Superior temporal gyrus (tissue), 1 donor: ENCODE data around the gene FAM187B.

ENCODE experiments used
- DNase-seq: peaks from one replicate; pipeline ENCODE4 v3.0.0-alpha.2; 2016; ENCODE audit errors: extremely low spot score

FAM187B gene

DNA sequence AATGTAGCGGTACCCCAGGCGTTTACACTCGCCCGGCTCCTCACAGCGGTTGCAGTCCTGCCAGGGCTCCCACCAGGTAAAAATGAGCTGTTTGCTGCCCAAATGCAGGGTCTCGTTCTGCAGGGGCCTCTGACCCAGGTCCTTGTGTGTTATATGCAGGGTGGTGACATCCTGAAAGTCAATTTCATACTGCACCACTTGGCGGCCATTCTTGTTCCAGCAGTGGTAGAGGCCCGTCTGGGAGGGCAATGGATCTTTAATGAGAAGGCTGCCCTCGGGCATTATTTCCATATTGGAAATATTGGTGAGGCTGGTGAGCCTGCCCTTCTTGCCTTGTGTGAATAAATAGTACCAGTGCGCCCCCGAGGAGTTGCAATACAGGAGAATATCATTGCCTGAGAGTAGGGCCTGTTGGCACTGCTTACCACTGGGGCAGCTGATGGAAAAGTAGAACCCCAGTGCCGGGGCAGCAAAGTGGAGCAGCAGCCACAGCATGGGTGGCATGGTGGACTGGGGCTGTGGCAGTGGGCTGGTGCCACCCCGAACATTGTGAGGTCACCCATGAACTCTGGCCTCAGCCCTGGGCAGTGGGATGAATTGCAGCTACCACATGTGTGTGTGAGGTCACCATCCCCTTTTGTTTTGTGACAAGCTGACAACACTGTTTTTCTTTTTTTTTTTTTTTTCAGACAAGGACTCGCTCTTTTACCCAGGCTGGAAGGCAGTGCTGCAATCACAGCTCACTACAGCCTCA, at the start of gene FAM187B:
FAM187B (minus strand) TSS at position 563 of the 754 bp plus-strand sequence; CDS start at position 504, 59 bp downstream.
- peak; percentile 71 for DNase-seq

DNA sequence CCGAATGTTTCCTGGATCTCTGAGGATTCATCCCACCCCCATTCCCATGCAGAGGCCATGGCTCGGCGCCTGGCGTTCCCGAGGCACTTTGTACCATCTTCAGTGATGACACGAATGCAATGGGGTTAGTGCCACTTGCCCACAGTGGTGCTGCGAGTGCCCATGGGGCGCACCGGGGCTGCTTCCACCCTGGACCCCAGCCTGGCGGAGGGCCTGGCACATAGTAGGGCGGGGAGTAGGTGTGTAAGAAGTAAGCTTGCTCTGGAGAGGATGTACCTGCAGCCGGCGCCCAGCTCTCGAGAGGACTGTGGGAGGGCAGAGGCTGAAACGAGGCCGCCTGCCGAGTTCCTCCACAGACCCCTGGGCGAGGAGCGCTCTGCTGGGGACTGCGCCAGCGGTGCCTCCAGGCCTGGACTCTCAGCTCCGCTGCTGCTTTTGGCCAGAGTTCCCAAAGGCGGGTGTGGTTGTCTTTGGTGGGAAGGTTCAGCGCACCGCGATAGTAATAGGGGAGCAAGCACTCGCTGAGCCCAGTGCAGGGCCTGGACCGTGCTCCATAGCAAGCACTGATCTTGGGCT, 48.3 kb upstream of the FAM187B start:
- DNase-seq: no peak

DNA sequence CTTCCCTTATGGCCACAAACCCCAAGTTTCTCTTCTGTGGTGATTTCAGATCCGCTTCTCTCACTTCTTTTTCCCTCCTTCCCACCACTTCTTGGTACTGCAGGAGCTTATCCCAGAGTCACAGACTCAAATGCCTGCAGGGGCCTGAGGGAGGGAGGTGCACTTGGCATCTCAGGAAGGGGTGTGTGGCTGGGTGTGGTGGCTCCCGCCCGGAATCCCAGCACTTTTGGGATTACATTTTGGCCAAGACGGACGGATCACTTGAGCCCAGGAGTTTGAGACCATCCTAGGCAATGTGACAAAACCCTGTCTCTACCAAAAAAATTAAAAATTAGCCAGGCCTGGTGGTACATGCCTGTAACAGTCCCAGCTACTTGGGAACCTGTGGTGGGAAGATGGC, 45.8 kb upstream of the FAM187B start:
- DNase-seq: no peak

DNA sequence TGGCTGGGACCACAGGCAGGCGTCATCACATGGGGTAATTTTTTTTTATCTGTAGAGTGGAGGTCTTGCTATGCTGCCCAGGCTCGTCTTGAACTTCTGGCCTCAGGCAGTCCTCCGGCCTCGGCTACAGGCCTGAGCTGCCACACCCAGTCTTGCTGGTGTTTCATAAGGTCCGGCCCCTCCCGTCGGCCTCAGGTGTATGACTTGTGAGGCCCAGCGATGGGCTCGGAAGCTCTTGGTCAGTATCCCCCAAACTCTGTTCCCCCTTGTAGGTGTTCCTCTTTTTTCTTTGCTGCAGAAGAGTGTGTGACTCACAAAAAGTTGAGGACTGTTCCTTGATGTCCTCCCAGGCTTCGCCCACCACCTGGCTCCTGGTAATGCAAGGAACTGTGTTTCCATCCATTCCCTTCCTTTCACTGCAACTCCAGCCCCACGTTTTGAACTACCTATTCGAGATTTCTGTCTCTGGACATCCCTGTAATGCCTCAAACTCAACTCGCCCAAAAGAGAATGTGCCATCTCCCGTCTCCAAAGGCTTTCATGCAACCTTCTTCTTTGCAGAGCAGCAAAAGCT, 45.2 kb upstream of the FAM187B start:
- DNase-seq: peak; percentile 29

DNA sequence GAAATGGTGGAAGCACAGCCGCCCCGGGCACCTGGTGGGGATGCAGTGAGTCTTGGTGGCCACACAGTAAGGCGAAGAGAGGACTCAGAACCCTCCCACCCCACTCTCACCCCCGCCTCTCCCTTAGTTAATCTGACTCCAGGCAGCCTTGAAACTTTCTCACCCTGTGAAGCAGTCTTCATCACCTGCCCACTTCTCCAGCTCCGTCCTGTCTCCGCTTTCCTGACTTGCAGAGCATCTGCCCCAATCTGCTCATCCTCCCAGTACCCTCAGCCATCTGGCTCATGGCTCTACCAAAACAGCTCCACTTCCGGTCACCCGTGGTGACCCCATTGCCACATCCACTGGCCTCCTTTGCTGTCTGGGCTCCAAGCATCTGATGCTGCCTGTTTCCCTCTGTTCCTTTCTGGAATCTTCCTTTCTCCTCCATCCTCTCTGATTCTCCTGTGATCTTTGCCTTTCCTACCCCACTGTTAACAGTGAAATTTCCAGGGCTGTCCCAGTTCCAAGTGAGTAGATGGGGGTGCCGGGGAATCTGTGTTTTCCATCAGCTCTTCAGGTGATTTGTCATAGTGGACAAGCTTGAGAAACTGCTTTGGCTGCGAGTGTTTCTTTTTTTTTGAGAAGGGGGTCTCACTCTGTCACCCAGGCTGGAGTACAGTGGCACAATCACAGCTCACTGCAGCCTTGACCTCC, 44.6 kb upstream of the FAM187B start:
- DNase-seq: no peak

DNA sequence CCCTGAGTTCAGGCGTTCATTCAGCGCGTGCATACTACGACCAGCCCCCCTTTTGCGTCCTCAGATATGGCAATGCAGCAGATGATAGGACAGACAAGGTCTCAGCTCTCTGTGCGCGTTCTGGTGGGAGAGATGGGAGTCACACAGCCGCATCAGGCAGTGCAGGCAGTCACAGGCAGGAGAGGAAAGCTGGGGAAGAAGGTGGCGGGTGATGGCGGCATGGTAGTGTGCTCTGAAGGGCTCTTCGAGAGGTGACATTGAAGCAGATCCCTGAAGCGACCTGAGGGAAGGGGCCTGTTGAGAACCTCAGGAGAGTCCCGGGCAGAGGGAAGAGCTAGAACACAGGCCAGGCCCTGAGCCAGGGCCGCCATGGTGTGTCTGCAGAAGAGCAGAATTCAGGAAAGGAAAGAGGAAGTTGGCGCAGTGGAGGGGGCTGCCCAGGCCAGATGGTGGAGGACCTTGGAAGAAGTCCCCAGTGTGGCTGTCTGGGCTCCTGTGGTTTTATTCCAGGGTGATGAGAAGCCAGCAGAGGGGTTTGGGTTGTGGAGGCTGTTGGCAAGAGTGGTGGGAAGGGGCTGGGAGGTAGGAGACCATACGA, 43.7 kb upstream of the FAM187B start:
- no peak for DNase-seq

DNA sequence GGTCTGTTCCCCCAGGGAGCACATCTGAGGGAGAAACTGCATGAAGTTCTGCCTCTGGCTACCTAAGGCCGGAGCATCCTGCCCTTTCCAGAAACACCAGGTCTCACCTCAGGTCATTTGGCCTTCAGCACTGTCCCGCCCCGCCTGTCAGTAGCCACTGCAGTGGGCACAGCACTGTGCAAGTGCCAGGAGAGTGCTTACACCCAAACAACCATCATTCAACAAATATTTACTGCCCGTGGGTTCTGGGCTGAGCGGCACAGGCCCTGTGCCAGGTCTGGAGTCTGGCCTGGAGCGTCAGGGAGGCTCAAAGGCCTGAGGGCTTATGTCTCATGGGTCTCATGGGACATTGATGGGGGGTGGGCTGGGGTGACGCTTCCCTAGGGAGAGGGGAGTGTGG, 43.0 kb upstream of the FAM187B start:
- no peak for DNase-seq

DNA sequence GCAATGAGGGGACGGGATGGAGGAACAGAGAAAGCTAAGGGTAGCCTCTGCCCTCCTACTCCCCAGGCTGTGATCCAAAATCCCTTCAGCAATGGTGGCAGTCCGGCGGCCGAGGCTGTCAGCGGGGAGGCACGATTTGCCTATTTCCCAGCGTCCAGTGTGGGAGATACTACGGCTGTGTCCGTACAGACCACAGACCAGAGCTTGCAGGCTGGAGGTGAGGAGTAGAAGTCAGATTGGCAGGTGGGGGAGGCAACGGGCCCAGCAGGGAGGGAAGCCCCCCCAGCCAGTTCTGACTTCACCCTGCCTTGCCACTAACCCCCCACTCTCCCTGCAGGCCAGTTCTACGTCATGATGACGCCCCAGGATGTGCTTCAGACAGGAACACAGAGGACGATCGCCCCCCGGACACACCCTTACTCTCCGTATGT, 41.9 kb upstream of the FAM187B start:
- no peak for DNase-seq

DNA sequence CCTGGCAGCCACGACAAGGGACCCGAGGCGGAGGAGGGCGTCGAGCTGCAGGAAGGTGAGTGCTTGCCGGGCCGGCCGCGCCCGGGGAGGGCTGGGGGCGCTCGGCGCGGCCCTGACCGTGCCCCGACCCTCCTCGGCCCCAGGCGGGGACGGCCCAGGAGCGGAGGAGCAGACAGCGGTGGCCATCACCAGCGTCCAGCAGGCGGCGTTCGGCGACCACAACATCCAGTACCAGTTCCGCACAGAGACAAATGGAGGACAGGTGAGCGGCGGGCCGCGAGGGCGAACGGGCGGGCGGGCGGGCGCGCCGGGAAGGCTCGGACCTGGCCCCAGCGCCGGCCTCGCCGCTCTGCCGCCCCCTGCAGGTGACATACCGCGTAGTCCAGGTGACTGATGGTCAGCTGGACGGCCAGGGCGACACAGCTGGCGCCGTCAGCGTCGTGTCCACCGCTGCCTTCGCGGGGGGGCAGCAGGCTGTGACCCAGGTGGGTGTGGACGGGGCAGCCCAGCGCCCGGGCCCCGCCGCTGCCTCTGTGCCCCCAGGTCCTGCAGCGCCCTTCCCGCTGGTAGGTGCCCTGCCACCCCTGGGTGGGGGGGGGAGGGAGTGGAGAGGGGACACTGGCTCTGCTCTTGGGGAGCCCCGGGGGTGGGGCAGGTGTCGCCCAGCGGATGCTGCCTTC, 41.0 kb upstream of the FAM187B start:
- DNase-seq: peak; percentile 76

DNA sequence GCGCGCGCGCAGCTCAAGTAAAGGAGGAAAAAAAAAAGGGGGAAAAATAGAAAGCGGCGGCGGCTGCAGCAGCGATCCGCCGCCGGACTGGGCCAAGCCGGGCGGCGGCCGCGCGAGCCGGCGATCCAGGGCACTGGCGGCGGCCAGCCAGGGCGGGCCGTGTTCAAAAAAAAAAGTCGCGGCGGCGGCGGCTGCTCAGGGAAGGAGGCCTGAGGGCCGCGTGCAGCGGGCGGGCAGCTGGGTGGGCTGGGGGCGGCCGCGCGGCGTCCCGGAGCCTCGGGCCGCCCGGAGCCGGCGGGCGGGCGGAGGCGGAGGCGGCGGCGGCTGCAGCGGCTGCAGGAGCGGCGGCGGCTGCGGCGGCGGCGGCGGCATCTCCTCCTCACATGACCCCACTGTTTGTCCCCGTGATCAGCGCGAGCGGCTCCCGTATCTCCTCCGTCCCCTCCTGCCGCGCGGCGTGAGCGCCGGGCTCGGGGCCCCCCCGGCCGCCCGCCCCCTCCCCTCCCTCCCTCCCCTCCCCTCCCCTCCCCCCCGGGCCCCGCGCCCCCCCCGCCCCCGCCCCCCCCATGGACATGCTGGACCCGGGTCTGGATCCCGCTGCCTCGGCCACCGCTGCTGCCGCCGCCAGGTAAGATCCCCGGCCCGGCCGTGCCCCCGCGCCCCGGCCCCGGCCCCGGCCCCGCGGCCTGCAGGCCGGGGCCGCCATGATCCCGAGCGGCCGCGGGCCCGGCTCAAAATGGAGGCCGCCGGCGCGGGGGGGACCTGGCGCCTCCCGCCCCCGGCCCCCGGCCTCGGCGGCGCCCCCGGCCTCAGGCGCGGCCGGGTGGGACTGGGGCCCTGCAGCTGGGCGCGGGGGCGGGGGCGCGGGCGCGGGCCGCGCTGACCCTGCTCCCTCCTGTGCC, 40.2 kb upstream of the FAM187B start, which contains the start of gene USF2:
USF2 (plus strand) TSS at position 427 of the 902 bp plus-strand sequence; CDS start at position 567, 140 bp downstream.
- peak; percentile 80 for DNase-seq

DNA sequence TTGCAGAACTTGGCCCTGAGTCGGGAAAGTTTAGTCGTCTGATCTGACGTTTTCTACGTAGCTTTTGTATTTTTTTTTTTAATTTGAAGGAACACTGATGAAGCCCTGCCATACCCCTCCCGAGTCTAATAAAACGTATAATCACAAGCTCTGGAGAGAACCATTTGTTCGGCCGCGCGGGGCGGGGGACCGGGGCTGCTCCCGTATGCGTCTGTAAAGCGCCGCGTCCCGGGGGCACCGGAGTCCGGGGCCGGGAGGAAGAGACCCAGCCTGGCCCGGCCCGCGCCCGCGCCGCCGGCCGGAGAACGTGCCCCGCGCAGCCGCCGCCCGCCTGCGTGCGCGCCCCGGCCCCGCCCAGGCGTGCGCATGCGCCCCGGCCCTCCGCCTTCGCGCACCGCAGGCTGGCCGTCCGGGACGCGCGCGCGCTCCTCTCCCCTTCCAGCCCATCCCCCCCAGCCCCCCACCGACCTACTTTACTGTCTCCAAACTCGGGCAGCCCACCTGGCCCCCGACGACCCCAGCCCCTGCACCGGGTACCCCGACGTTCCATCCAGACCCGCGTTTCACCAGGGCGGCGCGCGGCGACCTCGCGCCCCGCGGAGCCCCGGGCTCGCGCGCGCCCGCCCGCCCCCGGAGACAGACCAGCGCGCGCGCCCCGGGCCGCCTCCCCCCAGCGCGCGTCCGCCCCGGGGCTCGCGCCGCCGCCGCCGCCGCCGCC, 39.4 kb upstream of the FAM187B start:
- DNase-seq: peak; percentile 53

DNA sequence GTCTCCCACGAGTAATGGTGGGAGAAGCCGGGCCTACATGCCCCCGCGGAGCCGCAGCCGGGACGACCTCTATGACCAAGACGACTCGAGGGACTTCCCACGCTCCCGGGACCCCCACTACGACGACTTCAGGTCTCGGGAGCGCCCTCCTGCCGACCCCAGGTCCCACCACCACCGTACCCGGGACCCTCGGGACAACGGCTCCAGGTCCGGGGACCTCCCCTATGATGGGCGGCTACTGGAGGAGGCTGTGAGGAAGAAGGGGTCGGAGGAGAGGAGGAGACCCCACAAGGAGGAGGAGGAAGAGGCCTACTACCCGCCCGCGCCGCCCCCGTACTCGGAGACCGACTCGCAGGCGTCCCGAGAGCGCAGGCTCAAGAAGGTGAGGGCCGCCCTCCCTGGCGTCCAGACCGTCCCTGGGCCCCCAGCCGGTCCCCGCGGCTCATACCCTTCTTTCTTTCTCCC, 38.8 kb upstream of the FAM187B start:
- peak; percentile 40 for DNase-seq

DNA sequence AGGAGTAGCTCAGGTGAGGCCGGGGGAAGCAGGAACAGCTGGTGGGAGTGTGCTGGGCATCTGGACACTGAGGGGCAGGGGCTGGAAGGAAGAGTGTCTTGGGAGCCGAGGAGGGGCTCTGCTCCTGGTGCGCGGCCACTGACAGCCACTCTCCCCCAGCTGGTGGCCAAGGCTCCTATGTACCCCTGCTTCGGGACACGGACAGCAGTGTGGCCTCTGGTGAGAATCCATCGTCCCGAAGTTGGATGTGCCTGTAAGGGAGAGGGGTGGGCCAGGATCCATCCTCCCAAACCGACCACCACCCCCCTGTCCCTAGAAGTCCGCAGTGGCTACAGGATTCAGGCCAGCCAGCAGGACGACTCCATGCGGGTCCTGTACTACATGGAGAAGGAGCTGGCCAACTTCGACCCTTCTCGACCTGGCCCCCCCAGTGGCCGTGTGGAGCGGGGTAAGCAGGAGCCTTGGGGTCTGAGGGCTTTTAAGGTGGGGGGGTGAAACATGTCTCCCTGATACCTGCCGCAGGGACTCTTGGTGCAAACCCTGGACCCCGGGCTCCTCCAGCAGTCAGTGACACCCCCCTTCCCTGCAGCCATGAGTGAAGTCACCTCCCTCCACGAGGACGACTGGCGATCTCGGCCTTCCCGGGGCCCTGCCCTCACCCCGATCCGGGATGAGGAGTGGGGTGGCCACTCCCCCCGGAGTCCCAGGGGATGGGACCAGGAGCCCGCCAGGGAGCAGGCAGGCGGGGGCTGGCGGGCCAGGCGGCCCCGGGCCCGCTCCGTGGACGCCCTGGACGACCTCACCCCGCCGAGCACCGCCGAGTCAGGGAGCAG, 38.2 kb upstream of the FAM187B start:
- DNase-seq: no peak

DNA sequence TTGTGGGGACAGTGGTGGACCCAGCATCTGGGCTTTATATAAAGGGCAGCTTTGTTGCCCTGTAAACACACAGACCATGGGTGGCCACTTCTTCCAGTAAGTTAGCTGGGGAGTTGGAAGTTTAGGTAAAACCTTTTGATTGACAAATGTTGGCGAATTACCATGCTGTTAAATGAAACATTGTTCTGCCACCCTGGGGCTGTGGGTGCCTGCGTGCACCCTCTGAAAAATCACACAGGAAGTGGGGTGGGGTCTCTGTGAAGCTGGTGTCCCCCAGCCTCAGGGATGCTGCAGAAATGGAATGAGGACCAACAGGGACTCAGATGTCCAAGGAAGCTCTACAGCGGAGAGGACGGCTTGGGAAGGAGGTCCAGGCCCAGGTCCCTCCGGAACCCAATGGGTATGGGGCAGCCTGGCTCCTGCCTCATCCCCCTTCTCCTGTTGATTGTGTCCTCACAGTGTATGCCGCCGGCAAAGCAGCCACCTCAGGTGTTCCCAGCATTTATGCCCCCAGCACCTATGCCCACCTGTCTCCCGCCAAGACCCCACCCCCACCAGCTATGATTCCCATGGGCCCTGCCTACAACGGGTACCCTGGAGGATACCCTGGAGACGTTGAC, 37.5 kb upstream of the FAM187B start:
- no peak for DNase-seq

DNA sequence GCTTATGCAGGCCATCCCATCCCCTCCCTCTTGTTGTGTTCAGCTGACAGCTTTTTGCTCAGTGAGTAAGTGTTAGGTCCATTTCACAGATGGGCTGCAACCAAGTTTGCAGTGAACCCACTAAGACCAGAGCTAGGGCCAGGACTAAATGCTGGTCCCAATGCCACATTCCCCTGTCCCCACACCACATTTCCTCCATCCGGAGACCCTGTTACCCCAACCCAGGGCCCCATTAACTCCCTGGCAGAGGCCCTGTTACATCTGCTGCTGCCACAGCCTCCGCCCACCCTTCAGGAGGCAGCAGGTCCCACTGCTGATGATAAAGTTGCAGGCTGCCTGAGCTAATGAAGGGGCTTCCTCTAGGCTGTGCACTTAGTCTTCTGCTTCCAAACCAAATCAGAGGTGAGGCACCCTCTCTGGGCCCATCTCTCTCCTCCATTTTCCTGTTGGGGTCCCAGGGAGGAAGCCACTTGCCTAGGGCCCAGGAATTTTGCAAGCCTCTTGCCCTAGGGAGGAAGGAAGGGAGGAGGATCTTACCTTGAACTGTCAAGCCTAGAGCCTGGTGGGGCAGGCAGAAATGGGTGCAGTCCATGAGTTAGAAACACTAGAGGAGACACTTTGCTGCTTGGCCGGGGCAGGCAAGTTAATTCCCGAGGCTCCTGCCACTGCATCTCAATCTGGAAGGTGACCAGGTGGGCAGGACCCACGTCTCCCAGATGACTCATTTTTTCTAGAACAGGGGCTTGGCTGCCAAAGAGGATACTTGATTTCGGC, 36.8 kb upstream of the FAM187B start:
- no peak for DNase-seq

DNA sequence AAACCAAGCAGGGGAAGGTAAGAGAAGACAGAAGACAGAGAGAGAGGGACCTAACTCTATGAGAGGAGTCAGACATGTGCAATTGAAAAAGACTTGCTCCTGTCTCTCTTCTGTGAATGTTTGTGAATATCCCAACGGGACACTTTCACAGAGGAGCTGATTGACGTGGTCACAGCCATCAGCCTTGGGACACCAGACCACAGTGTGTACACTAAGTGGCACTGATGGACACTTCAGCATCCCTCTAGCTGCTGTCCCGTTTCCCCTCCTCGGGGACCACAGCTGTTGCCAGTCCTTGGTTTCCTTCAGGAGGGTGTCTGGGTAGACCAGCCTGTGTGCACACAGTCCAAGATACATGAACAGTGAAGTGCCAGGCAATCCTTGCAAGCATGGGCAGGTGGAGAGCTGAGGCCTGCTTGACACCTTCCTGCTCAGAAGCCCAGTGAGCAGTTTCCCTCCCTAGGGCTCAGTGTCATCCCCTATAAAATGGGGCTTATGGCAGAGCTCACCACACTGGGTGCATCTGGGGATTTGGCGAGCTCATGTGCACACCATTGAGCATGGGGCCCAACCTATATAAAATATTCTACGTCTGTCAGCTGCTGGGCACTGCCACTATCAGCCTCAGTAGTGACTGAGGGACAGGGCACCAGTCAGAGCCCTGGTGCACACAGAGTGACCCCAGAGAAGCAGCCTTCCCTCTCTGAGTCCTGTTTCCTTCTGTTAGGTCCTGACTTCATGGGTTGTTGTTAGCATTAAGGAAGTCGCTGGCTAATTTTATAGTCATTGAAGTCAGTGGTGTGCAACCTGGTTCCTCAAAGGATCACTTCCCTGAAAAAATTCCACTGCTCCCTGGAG, 36.0 kb upstream of the FAM187B start:
- DNase-seq: no peak
